ENCODE data around the gene TNFSF4. TPM values are rescaled to one million over a fixed set of nuclear protein-coding genes. Genes with fewer than 3 reads are reported as not detected.

Gene TNFSF4
- total and polyA plus RNA-seq, 4 donors: 0.49 to 4.0 (median 2.5) TPM; not detected in 1

DNA sequence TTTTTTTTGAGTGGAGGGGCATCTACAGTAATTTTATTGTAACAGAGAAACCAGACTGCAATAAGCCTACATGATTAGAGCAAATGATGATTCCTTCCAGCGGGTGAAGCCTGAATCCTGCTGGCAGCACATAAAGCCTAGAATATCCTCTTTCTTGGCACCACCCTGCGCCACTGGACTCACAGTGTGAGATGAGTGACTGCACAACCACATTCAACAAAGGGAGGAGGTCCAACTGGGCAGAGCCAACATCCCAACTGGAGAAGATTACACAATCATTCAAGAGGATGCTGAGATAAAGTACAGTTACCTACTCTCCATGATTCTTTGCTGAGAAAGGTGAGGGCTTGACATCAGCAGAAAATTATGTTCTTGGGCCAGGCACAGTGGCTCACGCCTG lies 67.4 kb downstream of the TNFSF4 start:
- Histone ChIP-seq H3K36me3 (ENCODE audit: control insufficient read depth in 1 of 2, insufficient read depth in 2 of 2, low read length in 1 of 2) (no peaks in the 10 kb centered on the region), H3K4me1 (ENCODE audit: control insufficient read depth in 1 of 2, insufficient read depth in 2 of 2, low read length in 2 of 2) (no peaks in the 10 kb centered on the region), H3K9me3 (ENCODE audit: control insufficient read depth, low read length) (peaks cover 14% of the 10 kb centered on the region), H3K27me3 (ENCODE audit: control insufficient read depth in 1 of 2, insufficient read depth in 2 of 2, low read length in 1 of 2) (no peaks in the 10 kb centered on the region), H3K27ac (ENCODE audit: low read depth in 1 of 2, low read length in 2 of 2) (no peak overlapping the region), H3K4me3 (ENCODE audit: low read length in 2 of 2) (no peak overlapping the region)
- ATAC-seq (ENCODE audit: low FRiP score) (no peak), DNase-seq (no peak)
- WGBS, 2 donors: 94 to 99% methylated on average over 3 of the region's 3 CpGs
- intact Hi-C loops (cut with DNase I): no loop called here

DNA sequence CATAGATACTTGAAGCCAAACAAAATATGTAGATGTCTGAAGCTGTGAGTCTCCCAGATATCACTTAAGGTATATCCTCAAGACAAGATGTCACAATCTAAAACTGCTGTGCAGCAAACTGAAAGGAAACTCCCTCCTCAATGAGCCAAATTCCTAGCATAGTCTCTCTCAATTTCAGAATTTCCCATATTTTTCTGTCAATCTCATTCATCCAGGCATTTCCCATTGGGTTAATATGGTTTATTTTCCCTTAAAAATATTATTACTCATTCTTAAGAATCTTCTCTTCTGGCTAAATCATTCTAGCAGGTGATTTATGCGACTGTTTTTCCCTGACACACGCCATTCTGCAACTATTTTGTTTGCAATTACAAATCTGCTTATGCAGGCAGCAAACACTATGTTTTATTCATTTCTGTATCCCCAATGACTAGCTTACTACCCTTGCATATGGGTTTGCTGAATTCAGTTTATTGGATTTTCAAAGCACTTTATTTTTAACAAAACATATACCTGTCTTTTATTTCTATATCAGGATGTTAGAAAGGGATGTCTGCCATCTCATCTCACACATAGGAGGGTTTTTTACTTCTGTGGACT lies 69.9 kb downstream of the TNFSF4 start:
- H3K4me3 ChIP-seq (ENCODE audit: low read length in 2 of 2): no peak overlapping the region
- H3K27ac ChIP-seq (ENCODE audit: low read depth in 1 of 2, low read length in 2 of 2): no peak overlapping the region
- ATAC-seq (ENCODE audit: low FRiP score) (no peak), DNase-seq (no peak)
- no peaks in the 10 kb centered on the region for H3K27me3 ChIP-seq (ENCODE audit: control insufficient read depth in 1 of 2, insufficient read depth in 2 of 2, low read length in 1 of 2)
- intact Hi-C loops (cut with DNase I): no loop called here
- no peaks in the 10 kb centered on the region for H3K36me3 ChIP-seq (ENCODE audit: control insufficient read depth in 1 of 2, insufficient read depth in 2 of 2, low read length in 1 of 2)
- no peaks in the 10 kb centered on the region for H3K4me1 ChIP-seq (ENCODE audit: control insufficient read depth in 1 of 2, insufficient read depth in 2 of 2, low read length in 2 of 2)
- WGBS, 2 donors: 24 to 38% methylated on average over 2 of the region's 2 CpGs
- H3K9me3 ChIP-seq (ENCODE audit: control insufficient read depth, low read length): peaks cover 14% of the 10 kb centered on the region

DNA sequence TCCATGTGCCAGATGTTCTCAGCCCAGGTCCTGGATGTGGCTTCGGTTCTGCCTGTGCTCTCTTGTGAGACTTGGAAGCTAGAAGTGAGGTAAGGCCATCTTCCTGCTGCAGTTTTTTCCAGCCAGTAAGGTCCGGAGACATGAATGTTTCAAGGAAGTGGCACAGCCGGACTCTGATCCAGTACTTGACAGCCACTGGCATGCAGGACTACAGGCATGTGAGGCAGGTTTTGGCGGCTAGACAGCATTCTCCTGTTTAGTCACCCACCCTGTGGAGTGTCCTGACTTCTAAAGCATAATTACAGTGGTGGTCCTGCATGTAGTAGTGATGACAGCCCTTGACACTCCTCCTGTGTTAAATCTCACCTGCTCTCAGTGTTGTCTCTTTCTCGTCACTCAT lies 72.3 kb downstream of the TNFSF4 start:
- DNase-seq (no peak), ATAC-seq (ENCODE audit: low FRiP score) (no peak)
- no peak overlapping the region for H3K4me3 ChIP-seq (ENCODE audit: low read length in 2 of 2)
- peaks cover 1% of the 10 kb centered on the region for H3K9me3 ChIP-seq (ENCODE audit: control insufficient read depth, low read length)
- H3K36me3 ChIP-seq (ENCODE audit: control insufficient read depth in 1 of 2, insufficient read depth in 2 of 2, low read length in 1 of 2): no peaks in the 10 kb centered on the region
- no peak overlapping the region for H3K27ac ChIP-seq (ENCODE audit: low read depth in 1 of 2, low read length in 2 of 2)
- intact Hi-C loops (cut with DNase I): no loop called here
- H3K27me3 ChIP-seq (ENCODE audit: control insufficient read depth in 1 of 2, insufficient read depth in 2 of 2, low read length in 1 of 2): no peaks in the 10 kb centered on the region
- H3K4me1 ChIP-seq (ENCODE audit: control insufficient read depth in 1 of 2, insufficient read depth in 2 of 2, low read length in 2 of 2): no peaks in the 10 kb centered on the region
- 61 to 66% methylated on average over 5 of the region's 5 CpGs for WGBS, 2 donors

DNA sequence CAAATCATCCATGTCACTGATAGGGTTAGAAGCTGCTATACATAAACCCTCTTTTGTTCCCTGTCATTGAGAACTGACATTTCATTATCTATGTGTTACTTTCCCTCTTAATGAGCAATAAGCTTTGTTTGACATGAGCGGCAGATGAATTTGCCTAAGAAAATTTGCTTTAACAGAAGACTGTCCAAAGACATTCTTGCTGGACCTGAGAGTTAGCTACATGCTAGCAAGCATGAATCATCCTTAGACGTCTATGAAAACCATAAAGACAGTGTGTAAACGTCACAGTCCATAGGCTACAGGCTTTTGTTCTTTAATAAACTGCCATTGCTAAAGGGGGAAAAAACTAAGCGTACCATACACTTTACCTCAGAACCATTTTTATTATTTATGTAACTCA lies 73.1 kb downstream of the TNFSF4 start:
- 66 to 67% methylated on average over 4 of the region's 4 CpGs for WGBS, 2 donors
- no peak for DNase-seq
- H3K9me3 ChIP-seq (ENCODE audit: control insufficient read depth, low read length): no peaks in the 10 kb centered on the region

More for the DNA sequence above, 73.1 kb downstream of the TNFSF4 start:
- no peak for ATAC-seq (ENCODE audit: low FRiP score)
- Histone ChIP-seq H3K4me1 (ENCODE audit: control insufficient read depth in 1 of 2, insufficient read depth in 2 of 2, low read length in 2 of 2) (no peaks in the 10 kb centered on the region), H3K27me3 (ENCODE audit: control insufficient read depth in 1 of 2, insufficient read depth in 2 of 2, low read length in 1 of 2) (no peaks in the 10 kb centered on the region), H3K4me3 (ENCODE audit: low read length in 2 of 2) (no peak overlapping the region), H3K36me3 (ENCODE audit: control insufficient read depth in 1 of 2, insufficient read depth in 2 of 2, low read length in 1 of 2) (no peaks in the 10 kb centered on the region), H3K27ac (ENCODE audit: low read depth in 1 of 2, low read length in 2 of 2) (no peak overlapping the region)
- intact Hi-C loops (cut with DNase I): no loop called here

Other genes with a start within 250 kb of the TNFSF4 start
- under 1 TPM; 0.29 to 0.36 TPM for gene TNFSF18, start 156.4 kb downstream of the TNFSF4 start, total RNA-seq
- not detected for gene TNFSF18, start 156.4 kb downstream of the TNFSF4 start, polyA plus RNA-seq

All from aorta (tissue), 5 donors.